ES-I3 (cell line): Measurements from ENCODE around the gene SPACDR.

ENCODE experiments used
- H3K36me3 ChIP-seq: 2 replicates; pipeline ENCODE4 v1.6.1; 2013; ENCODE audit warnings: mild to moderate bottlenecking, low read length, control low read depth, moderate library complexity; ENCODE audit not compliant: insufficient read depth
- H3K4me1 ChIP-seq: 2 replicates; pipeline ENCODE4 v1.6.1; 2013; ENCODE audit warnings: mild to moderate bottlenecking, control low read depth, low read length; ENCODE audit not compliant: insufficient read depth
- H3K9ac ChIP-seq: 2 replicates; pipeline ENCODE4 v1.6.1; 2013; ENCODE audit warnings: low read depth, mild to moderate bottlenecking, low read length, moderate library complexity
- H3K9me3 ChIP-seq: 2 replicates; pipeline ENCODE4 v1.6.1; 2013; ENCODE audit warnings: mild to moderate bottlenecking, low read length, moderate library complexity; ENCODE audit not compliant: control insufficient read depth, insufficient read depth

Gene SPACDR

DNA sequence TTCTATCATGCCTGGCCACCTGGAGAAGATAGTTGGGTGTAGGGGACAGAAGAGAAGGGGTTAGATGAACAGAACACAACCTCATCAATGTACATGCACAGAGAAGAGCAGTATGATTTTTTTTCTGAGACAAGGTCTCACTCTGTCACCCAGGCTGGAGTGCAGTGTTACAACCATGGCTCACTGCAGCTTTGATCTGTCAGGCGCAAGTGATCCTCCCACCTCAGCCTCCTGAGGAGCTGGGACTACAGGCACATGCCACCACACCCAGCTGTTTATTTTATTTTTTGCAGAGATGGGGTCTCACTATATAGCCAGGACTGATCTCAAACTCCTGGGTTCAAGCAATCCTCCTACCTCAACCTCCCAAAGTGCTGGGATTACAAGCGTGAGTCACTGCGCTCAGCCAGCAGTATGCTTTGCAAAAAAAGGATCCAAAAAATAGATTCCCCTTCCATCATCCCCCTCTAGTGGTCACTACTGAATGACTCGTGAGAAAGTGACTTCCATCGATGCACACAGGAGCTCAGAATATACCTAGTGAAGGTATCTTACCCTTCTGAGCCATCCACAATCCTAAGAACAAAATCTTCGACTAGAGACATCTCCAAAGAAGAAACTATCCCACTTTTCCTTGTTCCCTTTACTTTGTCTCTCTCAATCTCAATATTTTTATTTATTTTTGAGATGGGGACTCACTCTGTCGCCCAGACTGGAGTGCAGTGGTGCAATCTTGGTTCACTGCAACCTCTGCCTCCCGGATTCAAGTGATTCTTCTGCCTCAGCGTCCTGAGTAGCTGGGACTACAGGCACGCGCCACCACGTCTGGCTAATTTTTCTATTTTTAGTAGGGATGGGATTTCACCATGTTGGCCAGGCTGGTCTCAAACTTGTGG lies 56.5 kb downstream of the SPACDR start:
- no peaks in the 10 kb centered on the region for H3K9me3 ChIP-seq
- H3K9ac ChIP-seq, result no peak overlapping the region
- peaks cover 7% of the 10 kb centered on the region; the same call in 1 of the 2 replicates for H3K4me1 ChIP-seq
- no peaks in the 10 kb centered on the region for H3K36me3 ChIP-seq

- peaks cover 7% of the 10 kb centered on the region; the same call in 1 of the 2 replicates for H3K4me1 ChIP-seq
- H3K9me3 ChIP-seq, result no peaks in the 10 kb centered on the region
- H3K9ac ChIP-seq, result no peak overlapping the region
- H3K36me3 ChIP-seq, result no peaks in the 10 kb centered on the region
Observed at GRCh38 chr7:100406767-100407166, 57.3 kb downstream of the SPACDR start.
